Activated CD4-positive, alpha-beta T cell treated with anti-CD3 and anti-CD28 coated beads, Interleukin-2, amount 50 U/mL, for 24 hours (primary cell): Measurements from ENCODE around the gene TCOF1.

Source experiments
- DNase-seq, 2 donors: peaks; one replicate each; pipeline ENCODE4 v3.0.0-alpha.2; 2020; ENCODE audit warnings: low read depth in 1 of 2, low spot score in 1 of 2

The TCOF1 gene

GRCh38 chr5:150325426-150325825, 32.1 kb upstream of the TCOF1 start:
- no peak for DNase-seq

- no peak for DNase-seq
These were observed 30.8 kb upstream of the TCOF1 start for GRCh38 chr5:150326707-150327106.

GRCh38 chr5:150327139-150327538, 30.4 kb upstream of the TCOF1 start:
- no peak for DNase-seq

GRCh38 chr5:150328515-150328914, 29.0 kb upstream of the TCOF1 start:
- DNase-seq = no peak

GRCh38 chr5:150329038-150329437, 28.5 kb upstream of the TCOF1 start:
- DNase-seq = no peak

GRCh38 chr5:150329881-150330876, 27.3 kb upstream of the TCOF1 start:
- DNase-seq = no peak

GRCh38 chr5:150333400-150333799, 24.1 kb upstream of the TCOF1 start:
- DNase-seq = no peak

GRCh38 chr5:150335778-150336177, 21.7 kb upstream of the TCOF1 start:
- no peak for DNase-seq

- no peak for DNase-seq
These were observed 19.0 kb upstream of the TCOF1 start for GRCh38 chr5:150338546-150338945.

GRCh38 chr5:150339165-150339564, 18.3 kb upstream of the TCOF1 start:
- no peak for DNase-seq

- DNase-seq = no peak
These were observed 17.7 kb upstream of the TCOF1 start for GRCh38 chr5:150339841-150340240.

GRCh38 chr5:150340614-150341255, 16.8 kb upstream of the TCOF1 start:
- no peak for DNase-seq

GRCh38 chr5:150341331-150341730, 16.2 kb upstream of the TCOF1 start:
- no peak for DNase-seq

- DNase-seq = no peak
These were observed 15.5 kb upstream of the TCOF1 start for GRCh38 chr5:150341989-150342388.

GRCh38 chr5:150342583-150342982, 14.9 kb upstream of the TCOF1 start:
- no peak for DNase-seq

- DNase-seq = no peak
These were observed 13.4 kb upstream of the TCOF1 start for GRCh38 chr5:150343994-150344631.

- no peak for DNase-seq
These were observed 11.8 kb upstream of the TCOF1 start for GRCh38 chr5:150345716-150346115.

GRCh38 chr5:150346592-150346991, 10.9 kb upstream of the TCOF1 start:
- no peak for DNase-seq

GRCh38 chr5:150347003-150347402, 10.5 kb upstream of the TCOF1 start:
- no peak for DNase-seq

- no peak for DNase-seq
These were observed 10.0 kb upstream of the TCOF1 start for GRCh38 chr5:150347451-150347850.

- no peak for DNase-seq
These were observed 7.7 kb upstream of the TCOF1 start for GRCh38 chr5:150349681-150350275.
